IPS DF 6.9 (cell line): ENCODE measurements around the gene GAGE12F.
"Not testable (repeated sequence)": the region's sequence is repeated elsewhere in the genome, so short reads cannot be mapped to it uniquely, and the experiment has no call there.

Source experiments
- DNase-seq: peaks from one replicate; pipeline ENCODE4 v3.0.0-alpha.2; 2013; ENCODE audit warnings: low read depth, low spot score
- H3K27ac ChIP-seq: one replicate; pipeline ENCODE4 v1.5.1; 2013; ENCODE audit warnings: low read length, control low read depth
- H3K27me3 ChIP-seq: 2 replicates; pipeline ENCODE4 v1.6.1; 2013; ENCODE audit warnings: mild to moderate bottlenecking, low read length; ENCODE audit not compliant: control insufficient read depth, insufficient read depth
- H3K36me3 ChIP-seq: 2 replicates; pipeline ENCODE4 v1.6.1; 2013; ENCODE audit warnings: low read length; ENCODE audit not compliant: control insufficient read depth, insufficient read depth
- H3K4me1 ChIP-seq: 2 replicates; pipeline ENCODE4 v1.6.1; 2013; ENCODE audit warnings: low read length; ENCODE audit not compliant: control insufficient read depth, insufficient read depth
- H3K4me3 ChIP-seq: 2 replicates; pipeline ENCODE4 v1.5.1; 2013; ENCODE audit warnings: mild to moderate bottlenecking, low read length
- H3K9me3 ChIP-seq: 2 replicates; pipeline ENCODE4 v1.6.1; 2013; ENCODE audit warnings: low read length, inconsistent platforms; ENCODE audit not compliant: control insufficient read depth, insufficient read depth
- WGBS: extraction: QIAGEN DNeasy Blood & Tissue Kit; methylation state at CpG from one replicate; pipeline ENCODE4 v1.1.7; 2013; ENCODE audit warnings: mixed read lengths, missing lambda C conversion rate; ENCODE audit not compliant: insufficient read length, insufficient coverage; 5-methylcytosine and 5-hydroxymethylcytosine counted together

GAGE12F gene

GRCh38 chrX:49560542-49560941, at the start of gene GAGE12F:
Gene GAGE12F, plus strand, starts transcription at chrX:49560842. Its CDS starts 1,155 bp downstream, at chrX:49561997.
- H3K4me3 ChIP-seq, H3K9me3 ChIP-seq, H3K27ac ChIP-seq, H3K4me1 ChIP-seq, H3K27me3 ChIP-seq, DNase-seq, H3K36me3 ChIP-seq: not testable (repeated sequence)
- no CpG with 5 or more reads among the region's 16 CpGs for WGBS

GRCh38 chrX:49531877-49532276, 28.8 kb upstream of the GAGE12F start, which contains the start of gene GAGE12C:
Gene GAGE12C, plus strand, starts transcription at chrX:49532177. Its CDS starts 1,155 bp downstream, at chrX:49533332.
- not testable (repeated sequence) for H3K36me3 ChIP-seq, H3K9me3 ChIP-seq, H3K4me3 ChIP-seq, H3K27ac ChIP-seq, H3K4me1 ChIP-seq, H3K27me3 ChIP-seq, DNase-seq
- WGBS: no CpG with 5 or more reads among the region's 16 CpGs

- DNase-seq, H3K27ac ChIP-seq, H3K4me3 ChIP-seq, H3K27me3 ChIP-seq, H3K4me1 ChIP-seq, H3K9me3 ChIP-seq, H3K36me3 ChIP-seq: not testable (repeated sequence)
- WGBS: no CpG with 5 or more reads among the region's 16 CpGs
These were observed 19.2 kb upstream of the GAGE12F start, which contains the start of gene GAGE12D for GRCh38 chrX:49541433-49541832. Gene GAGE12D, plus strand, starts transcription at chrX:49541733. Its CDS starts 1,155 bp downstream, at chrX:49542888.

- H3K9me3 ChIP-seq, H3K4me3 ChIP-seq, H3K27me3 ChIP-seq, H3K27ac ChIP-seq, H3K4me1 ChIP-seq, DNase-seq, H3K36me3 ChIP-seq: not testable (repeated sequence)
- WGBS: no CpG with 5 or more reads among the region's 16 CpGs
These were observed 9.7 kb upstream of the GAGE12F start, which contains the start of gene GAGE12E for GRCh38 chrX:49550989-49551388. Gene GAGE12E, plus strand, starts transcription at chrX:49551289. Its CDS starts 1,155 bp downstream, at chrX:49552444.

- not testable (repeated sequence) for H3K4me3 ChIP-seq, DNase-seq, H3K36me3 ChIP-seq, H3K27ac ChIP-seq, H3K27me3 ChIP-seq, H3K4me1 ChIP-seq, H3K9me3 ChIP-seq
- no CpG with 5 or more reads among the region's 11 CpGs for WGBS
These were observed 8.1 kb downstream of the GAGE12F start for GRCh38 chrX:49568728-49569127.

GRCh38 chrX:49569152-49569551, 8.5 kb downstream of the GAGE12F start:
- H3K36me3 ChIP-seq, H3K27me3 ChIP-seq, H3K27ac ChIP-seq, H3K4me3 ChIP-seq, DNase-seq, H3K4me1 ChIP-seq, H3K9me3 ChIP-seq: not testable (repeated sequence)
- WGBS: no CpG with 5 or more reads among the region's 13 CpGs

GRCh38 chrX:49570100-49570499, 9.5 kb downstream of the GAGE12F start, which contains the start of gene GAGE12G:
Gene GAGE12G, plus strand, starts transcription at chrX:49570400. Its CDS starts 1,155 bp downstream, at chrX:49571555.
- WGBS: no CpG with 5 or more reads among the region's 16 CpGs
- H3K4me1 ChIP-seq, H3K4me3 ChIP-seq, DNase-seq, H3K27ac ChIP-seq, H3K9me3 ChIP-seq, H3K27me3 ChIP-seq, H3K36me3 ChIP-seq: not testable (repeated sequence)

- WGBS: no CpG with 5 or more reads among the region's 16 CpGs
- H3K27ac ChIP-seq, H3K36me3 ChIP-seq, H3K4me1 ChIP-seq, DNase-seq, H3K27me3 ChIP-seq, H3K9me3 ChIP-seq, H3K4me3 ChIP-seq: not testable (repeated sequence)
These were observed 19.0 kb downstream of the GAGE12F start, which contains the start of gene GAGE12H for GRCh38 chrX:49579649-49580048. Gene GAGE12H, plus strand, starts transcription at chrX:49579949. Its CDS starts 1,155 bp downstream, at chrX:49581104.

- H3K4me3 ChIP-seq, H3K27me3 ChIP-seq, H3K4me1 ChIP-seq, H3K9me3 ChIP-seq, H3K36me3 ChIP-seq, DNase-seq, H3K27ac ChIP-seq: not testable (repeated sequence)
- WGBS: no CpG with 5 or more reads among the region's 16 CpGs
These were observed 28.6 kb downstream of the GAGE12F start, which contains the start of gene GAGE2A for GRCh38 chrX:49589196-49589595. Gene GAGE2A, plus strand, starts transcription at chrX:49589496. Its CDS starts 1,155 bp downstream, at chrX:49590651.

- not testable (repeated sequence) for H3K4me3 ChIP-seq, H3K27ac ChIP-seq, H3K27me3 ChIP-seq, H3K4me1 ChIP-seq, DNase-seq, H3K9me3 ChIP-seq, H3K36me3 ChIP-seq
- WGBS: no CpG with 5 or more reads among the region's 37 CpGs
These were observed 29.3 kb downstream of the GAGE12F start for GRCh38 chrX:49589769-49590478.

GRCh38 chrX:49590488-49590887, 29.8 kb downstream of the GAGE12F start:
- not testable (repeated sequence) for H3K27me3 ChIP-seq, H3K36me3 ChIP-seq, H3K4me3 ChIP-seq, H3K27ac ChIP-seq, H3K4me1 ChIP-seq, DNase-seq, H3K9me3 ChIP-seq
- no CpG with 5 or more reads among the region's 17 CpGs for WGBS
